Stimulated activated CD8-positive, alpha-beta memory T cell treated with anti-CD3 and anti-CD28 coated beads, Interleukin-4, amount 100 ng/mL, for 24 hours (primary cell): Measurements from ENCODE around the gene C2orf42.
"Not testable (repeated sequence)": the region's sequence is repeated elsewhere in the genome, so short reads cannot be mapped to it uniquely, and the experiment has no call there.

Experiments used
- DNase-seq: peaks from one replicate; pipeline ENCODE4 v3.0.0-alpha.2; 2020; ENCODE audit warnings: low read depth

The C2orf42 gene

GRCh38 chr2:70190418-70191243 is at the start of gene C2orf42:
TSS of gene C2orf42 (minus strand) at chr2:70191019. CDS start at chr2:70181985, 9,034 bp downstream.
- DNase-seq, result peak; percentile 94

- no peak for DNase-seq
Observed at GRCh38 chr2:70240599-70240998, 49.8 kb upstream of the C2orf42 start.

DNA sequence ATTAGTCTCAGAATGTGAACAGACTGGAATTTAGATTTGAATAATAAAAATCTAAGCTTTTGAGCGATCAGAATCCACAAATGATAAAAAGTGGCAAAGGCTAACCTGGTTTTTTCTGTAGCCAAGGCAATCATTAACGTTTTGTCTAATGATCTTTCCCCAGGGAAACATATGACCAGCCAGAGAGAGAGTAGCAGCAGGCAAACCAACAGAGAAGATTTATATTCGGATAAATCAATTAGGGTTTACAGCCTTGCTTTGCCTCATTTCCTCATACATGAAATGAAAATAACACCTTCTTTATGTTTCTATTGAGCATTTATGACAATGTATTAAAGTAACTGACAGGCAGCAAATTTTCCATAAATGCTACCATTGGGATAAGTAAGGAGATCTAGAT is 43.1 kb upstream of the C2orf42 start:
- DNase-seq, result no peak

GRCh38 chr2:70226781-70227180 is 36.0 kb upstream of the C2orf42 start:
- DNase-seq, result no peak

- not testable (repeated sequence) for DNase-seq
Observed at GRCh38 chr2:70223305-70223704, 32.5 kb upstream of the C2orf42 start.

DNA sequence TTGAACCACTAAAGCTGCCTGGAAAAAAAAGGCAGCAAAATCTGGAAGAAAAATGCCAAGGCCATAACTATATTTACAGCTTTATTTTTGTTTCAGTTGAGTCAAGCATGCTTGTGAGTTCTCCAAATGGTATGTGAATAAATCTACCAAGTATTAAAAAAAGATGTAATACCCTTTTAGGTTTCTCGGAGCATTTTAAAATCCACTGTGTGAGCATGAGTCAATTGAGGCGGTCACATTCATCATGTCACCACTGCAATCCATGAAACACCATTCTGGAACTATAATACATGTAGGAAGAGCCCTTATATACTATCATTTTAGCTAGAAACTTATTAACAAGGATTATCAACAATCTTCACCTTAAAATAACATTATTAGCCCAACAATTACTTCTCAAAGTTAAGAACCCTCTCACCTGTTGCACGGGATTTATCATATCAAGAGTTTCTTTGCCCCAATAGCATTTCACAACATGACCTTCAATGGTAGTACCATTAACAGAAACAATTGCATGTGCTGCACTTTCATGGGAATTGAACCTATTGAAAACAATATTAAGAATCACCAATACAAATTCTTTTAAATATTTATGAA is 24.2 kb upstream of the C2orf42 start:
- DNase-seq, result no peak

DNA sequence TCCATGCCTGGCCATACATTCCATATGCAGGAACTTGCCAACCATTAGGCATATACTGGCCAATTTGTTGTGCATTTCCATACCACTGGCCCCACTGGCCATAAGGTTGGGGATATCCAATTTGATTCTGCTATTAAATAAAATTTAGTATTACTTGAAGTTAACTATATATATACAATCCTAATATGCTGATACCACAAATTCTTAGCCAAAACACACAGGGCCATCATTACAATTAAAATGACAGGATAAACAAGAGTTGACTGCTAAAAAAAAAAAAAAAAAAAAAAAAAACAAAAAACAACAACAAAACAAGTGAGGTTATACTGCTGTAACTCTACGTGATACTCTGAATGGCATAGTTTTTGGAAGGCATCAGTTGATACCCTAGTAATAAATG is 23.5 kb upstream of the C2orf42 start:
- DNase-seq, result no peak

DNA sequence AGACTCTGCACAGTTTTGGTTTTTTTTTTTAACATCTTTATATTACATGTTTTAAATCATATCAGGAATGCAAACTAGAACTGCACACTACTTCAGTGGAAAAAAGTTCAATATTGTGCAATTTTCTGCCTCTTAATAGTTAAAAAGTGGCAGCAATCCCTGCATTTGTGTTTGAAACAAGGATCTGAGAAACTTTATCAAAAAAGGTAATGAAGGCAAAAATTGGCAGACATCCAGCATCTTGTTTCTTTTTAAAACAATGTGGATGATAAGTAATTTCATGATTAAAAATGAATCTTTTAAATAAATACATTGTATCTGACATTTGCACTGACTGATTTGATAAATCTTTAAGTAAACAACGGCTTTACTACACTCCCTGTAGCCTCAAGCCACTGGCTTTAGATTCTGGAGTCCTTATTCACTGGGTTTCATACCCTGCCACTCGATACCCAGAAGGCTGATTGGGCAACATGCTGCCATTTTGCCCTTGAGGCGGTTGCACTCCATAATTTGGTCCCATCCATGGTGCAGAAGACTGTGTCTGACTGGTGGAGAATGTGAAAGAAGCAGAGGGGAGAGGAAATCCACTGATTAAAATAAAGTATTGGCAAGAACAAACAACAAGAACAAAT is 21.6 kb upstream of the C2orf42 start:
- DNase-seq, result no peak

DNA sequence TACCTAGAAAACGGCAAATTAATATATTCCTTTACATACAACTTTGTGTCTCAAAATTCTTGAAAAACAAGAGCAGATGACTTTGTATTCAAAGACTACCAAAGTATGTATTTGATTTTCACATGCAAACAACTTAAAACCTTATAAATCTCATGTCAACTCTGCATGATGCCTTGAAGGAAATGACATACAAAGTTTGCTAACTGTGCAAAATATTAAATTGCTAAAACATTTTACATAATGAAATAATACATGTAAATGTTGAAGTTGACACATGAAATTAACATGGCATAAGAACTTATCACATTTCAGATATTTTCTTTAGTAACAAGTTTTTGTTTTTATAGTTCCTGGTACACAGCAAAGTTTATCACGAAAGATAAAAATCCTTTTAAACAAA is 20.8 kb upstream of the C2orf42 start:
- DNase-seq, result no peak

GRCh38 chr2:70204452-70204851 is 13.6 kb upstream of the C2orf42 start:
- no peak for DNase-seq

DNA sequence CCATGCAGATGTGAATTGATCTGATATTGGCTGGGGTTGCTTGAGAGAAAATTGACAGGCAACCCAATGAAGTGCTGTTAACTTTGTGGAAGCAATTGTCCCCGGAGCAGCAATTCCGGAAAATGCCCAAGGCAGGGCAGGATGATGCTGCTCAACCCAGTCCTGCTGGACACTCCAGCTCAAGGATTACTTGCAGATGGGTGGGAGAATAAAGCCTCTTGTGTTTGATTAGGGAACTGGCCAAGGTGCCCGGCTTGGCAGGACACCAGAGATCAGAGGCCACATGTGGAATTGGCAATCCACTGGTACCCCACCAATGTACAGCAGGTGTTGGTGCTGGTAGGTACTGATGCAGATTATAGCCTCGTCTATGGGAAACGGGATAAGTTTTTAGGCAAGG is 12.3 kb upstream of the C2orf42 start:
- DNase-seq, result no peak

DNA sequence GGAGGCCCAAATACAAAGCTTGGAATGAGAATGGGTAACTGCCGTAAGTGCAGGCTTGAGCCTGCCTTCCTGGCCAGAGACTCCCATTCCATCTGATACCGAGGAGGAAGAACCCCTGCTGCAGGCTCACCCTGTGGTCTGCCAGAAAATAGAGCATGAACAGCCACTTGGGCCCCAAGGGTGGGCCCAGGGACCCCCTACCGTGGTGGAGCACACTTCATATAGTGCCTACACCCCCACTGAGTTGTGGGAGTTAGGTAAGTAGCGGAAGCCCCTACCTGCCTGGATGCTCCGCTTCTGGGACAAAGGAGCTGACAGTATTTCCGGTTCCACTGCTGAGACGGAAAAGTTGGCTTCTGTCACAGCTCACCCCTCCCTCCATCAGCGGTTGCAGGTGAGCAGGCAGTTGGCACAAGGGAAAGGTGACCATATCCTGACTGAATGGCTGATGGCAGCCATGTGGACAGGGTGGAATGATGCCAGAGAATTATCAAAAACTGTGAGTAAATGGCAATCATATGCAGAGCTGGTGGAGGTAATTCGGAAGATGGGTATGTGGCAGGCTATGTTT is 11.5 kb upstream of the C2orf42 start:
- DNase-seq, result no peak

- DNase-seq, result no peak
Observed at GRCh38 chr2:70201831-70202230, 11.0 kb upstream of the C2orf42 start.

- no peak for DNase-seq
Observed at GRCh38 chr2:70201225-70201768, 10.5 kb upstream of the C2orf42 start.

DNA sequence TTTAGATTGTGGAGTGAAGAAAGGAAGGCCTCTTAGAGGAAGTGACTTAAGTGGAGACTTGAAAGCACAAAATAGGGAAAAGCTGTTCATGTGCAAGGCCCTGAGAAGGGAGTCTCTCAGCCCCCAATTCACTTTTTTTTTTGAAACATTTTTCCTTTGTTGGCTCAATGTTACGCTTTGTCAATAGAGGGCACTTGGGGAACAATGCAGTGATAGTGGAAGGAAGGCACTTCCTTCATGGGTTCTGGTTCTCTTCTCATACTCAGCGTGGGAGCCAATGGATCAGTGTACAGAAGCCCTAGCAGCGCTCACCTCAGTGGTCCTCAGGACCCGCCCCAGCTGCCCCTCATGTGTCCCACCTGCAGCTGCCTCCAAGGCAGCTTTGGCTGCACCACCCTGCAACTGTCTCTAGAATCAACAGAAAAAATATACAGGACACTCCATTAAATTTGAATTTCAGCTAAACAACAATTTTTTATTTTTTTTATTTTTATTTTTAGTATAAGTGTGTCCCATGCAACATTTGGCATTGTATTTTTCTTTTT is 8.6 kb upstream of the C2orf42 start:
- DNase-seq, result no peak

- no peak for DNase-seq
Observed at GRCh38 chr2:70192516-70192915, 1.7 kb upstream of the C2orf42 start.

- no peak for DNase-seq
Observed at GRCh38 chr2:70191244-70191735, 471 bp upstream of the C2orf42 start.

- no peak for DNase-seq
Observed at GRCh38 chr2:70188460-70188859, 2.4 kb downstream of the C2orf42 start.

DNA sequence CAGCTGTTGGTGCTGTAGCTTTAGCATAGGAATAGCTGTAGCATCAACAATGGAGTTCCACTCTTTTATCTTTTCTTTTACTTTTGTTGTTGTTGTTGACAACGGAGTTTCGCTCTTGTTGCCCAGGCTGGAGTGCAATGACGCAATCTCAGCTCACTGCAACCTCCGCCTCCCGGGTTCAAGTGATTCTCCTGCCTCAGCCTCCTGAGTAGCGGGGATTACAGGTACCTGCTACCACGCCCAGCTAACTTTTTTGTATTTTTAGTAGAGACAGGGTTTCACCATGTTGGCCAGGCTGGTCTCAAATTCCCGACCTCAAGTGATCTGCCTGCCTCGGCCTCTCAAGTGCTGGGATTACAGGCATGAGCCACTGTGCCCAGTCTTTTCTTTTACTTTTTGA is 3.6 kb downstream of the C2orf42 start:
- not testable (repeated sequence) for DNase-seq

- no peak for DNase-seq
Observed at GRCh38 chr2:70182689-70183088, 8.1 kb downstream of the C2orf42 start.

GRCh38 chr2:70181363-70181956 is 9.4 kb downstream of the C2orf42 start:
- DNase-seq, result no peak

- no peak for DNase-seq
Observed at GRCh38 chr2:70173520-70173919, 17.3 kb downstream of the C2orf42 start.
